Measurements from ENCODE around the gene ATP11B.
"Not testable (repeated sequence)": the region's sequence is repeated elsewhere in the genome, so short reads cannot be mapped to it uniquely, and the experiment has no call there.

Gene ATP11B

DNA sequence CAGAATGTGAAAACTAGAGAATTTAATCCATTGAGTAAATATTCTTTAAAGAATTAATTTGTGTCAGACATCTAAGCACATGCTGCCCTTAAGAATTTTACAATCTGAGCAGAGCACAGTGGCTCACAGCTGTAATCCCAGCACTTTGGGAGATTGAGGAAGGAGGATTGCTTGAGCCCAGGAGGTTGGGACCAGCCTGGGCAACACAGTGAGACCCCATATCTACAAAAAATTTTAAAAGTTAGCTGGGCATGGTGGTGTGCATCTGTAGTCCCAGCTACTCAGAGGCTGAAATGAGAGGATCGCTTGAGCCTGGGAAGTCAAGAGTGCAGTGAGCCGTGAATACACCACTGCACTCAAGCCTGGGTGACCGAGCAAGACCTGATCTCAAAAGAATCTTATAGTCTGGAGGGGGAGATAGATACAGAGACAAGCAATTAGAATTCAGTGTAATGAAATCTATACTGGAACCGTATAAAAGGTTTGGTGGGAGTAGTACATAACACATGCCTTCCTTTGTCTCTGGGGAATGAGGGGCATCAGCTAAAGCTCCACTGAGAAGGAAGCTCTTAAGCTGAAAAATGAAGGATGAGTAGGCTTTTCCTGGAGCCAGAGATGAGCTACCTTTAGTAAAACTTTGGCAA is 21.2 kb downstream of the ATP11B start:
- Mint-ChIP-seq H3K36me3 (ENCODE audit: low read depth) (peaks cover 8% of the 10 kb centered on the region), H3K9me3 (no peaks in the 10 kb centered on the region), H3K4me1 (peaks cover 21% of the 10 kb centered on the region), H3K4me3 (no peak overlapping the region), H3K27ac (peak overlapping the region; percentile 78), H3K27me3 (ENCODE audit: low read depth, poor library complexity) (no peaks in the 10 kb centered on the region)
- TF ChIP-seq, protein P1, sequence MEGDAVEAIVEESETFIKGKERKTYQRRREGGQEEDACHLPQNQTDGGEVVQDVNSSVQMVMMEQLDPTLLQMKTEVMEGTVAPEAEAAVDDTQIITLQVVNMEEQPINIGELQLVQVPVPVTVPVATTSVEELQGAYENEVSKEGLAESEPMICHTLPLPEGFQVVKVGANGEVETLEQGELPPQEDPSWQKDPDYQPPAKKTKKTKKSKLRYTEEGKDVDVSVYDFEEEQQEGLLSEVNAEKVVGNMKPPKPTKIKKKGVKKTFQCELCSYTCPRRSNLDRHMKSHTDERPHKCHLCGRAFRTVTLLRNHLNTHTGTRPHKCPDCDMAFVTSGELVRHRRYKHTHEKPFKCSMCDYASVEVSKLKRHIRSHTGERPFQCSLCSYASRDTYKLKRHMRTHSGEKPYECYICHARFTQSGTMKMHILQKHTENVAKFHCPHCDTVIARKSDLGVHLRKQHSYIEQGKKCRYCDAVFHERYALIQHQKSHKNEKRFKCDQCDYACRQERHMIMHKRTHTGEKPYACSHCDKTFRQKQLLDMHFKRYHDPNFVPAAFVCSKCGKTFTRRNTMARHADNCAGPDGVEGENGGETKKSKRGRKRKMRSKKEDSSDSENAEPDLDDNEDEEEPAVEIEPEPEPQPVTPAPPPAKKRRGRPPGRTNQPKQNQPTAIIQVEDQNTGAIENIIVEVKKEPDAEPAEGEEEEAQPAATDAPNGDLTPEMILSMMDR (IDR thresholded peaks at IDR 0.05): no peak
- no peak for DNase-seq

DNA sequence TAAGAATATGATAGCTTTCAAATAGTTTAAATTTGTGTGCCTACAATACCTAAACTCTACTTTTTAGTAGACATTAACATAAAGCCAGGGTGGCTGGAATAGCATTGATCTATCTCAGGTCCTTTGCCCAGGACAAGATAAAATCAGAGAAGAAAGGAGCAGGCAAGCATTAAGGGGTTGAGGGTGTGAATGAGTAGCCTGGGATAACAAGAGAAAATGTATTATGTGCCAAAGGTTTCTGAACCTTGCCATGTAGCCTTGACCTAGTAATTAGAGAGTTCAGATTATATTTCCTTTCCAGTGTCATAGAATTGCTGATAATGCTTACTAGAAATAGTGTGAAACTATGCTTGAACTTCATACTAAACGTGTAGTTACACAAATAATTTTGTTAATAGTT is 22.9 kb downstream of the ATP11B start:
- peak overlapping the region; percentile 7 for H3K4me3 Mint-ChIP-seq
- peaks cover 20% of the 10 kb centered on the region for H3K36me3 Mint-ChIP-seq (ENCODE audit: low read depth)
- DNase-seq: no peak
- H3K4me1 Mint-ChIP-seq: peaks cover 21% of the 10 kb centered on the region
- TF ChIP-seq, protein P1 (IDR thresholded peaks at IDR 0.05): no peak
- peak overlapping the region; percentile 3 for H3K27ac Mint-ChIP-seq
- no peaks in the 10 kb centered on the region for H3K27me3 Mint-ChIP-seq (ENCODE audit: low read depth, poor library complexity)
- no peaks in the 10 kb centered on the region for H3K9me3 Mint-ChIP-seq

DNA sequence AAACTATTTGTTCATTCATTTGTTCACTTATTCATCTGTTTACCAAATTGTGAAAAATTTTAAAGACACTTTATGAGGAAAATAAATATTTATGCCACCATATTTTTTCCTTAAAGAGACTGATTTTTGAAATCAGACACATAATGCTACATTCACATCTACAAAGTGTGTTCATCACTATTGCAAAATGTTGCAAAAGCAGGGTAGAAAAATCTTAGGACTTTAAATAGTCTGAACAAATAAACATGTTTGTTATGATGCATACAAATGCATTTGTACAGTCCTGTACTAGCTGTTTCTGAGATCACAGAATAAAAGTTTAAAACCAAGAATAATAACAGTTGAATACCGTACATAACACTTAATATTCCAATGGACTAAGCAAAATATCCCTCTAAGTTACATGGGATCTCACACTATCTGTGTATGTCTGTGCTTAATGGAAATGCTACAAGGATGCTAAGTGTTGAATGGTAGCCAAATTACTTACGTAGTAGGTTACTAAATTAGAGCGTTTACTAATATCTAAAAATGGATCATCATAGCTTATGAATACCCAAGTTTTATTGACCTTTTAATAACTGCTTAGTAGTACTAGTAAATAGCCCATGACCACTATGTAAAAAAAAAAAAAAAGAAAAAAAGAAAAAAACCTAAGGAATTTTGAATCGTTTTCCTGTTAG is 25.1 kb downstream of the ATP11B start:
- DNase-seq: no peak
- H3K36me3 Mint-ChIP-seq (ENCODE audit: low read depth): peaks cover 33% of the 10 kb centered on the region
- peaks cover 14% of the 10 kb centered on the region for H3K9me3 Mint-ChIP-seq
- H3K27me3 Mint-ChIP-seq (ENCODE audit: low read depth, poor library complexity): no peaks in the 10 kb centered on the region
- H3K27ac Mint-ChIP-seq: no peak overlapping the region
- H3K4me1 Mint-ChIP-seq: peaks cover 21% of the 10 kb centered on the region
- TF ChIP-seq, protein P1 (IDR thresholded peaks at IDR 0.05): no peak
- H3K4me3 Mint-ChIP-seq: no peak overlapping the region

- no peak for DNase-seq
- peaks cover 28% of the 10 kb centered on the region for H3K9me3 Mint-ChIP-seq
Measured at GRCh38 chr3:182821221-182821981, 28.1 kb downstream of the ATP11B start.

DNA sequence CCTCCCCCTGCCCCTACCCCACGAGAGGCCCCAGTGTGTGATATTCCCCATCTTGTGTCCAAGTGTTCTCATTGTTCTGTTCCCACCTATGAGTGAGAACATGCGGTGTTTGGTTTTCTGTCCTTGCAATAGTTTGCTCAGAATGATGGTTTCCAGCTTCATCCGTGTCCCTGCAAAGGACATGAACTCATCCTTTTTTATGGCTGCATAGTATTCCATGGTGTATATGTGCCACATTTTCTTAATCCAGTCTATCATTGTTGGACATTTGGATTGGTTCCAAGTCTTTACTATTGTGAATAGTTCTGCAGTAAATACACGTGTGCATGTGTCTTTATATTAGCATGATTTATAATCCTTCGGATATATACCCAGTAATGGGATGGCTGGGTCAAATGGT is 29.0 kb downstream of the ATP11B start:
- Mint-ChIP-seq H3K9me3 (peaks cover 28% of the 10 kb centered on the region), H3K36me3 (ENCODE audit: low read depth) (peaks cover 58% of the 10 kb centered on the region)
- DNase-seq; H3K4me3 Mint-ChIP-seq; H3K27me3 Mint-ChIP-seq (ENCODE audit: low read depth, poor library complexity); H3K4me1 Mint-ChIP-seq; H3K27ac Mint-ChIP-seq: not testable (repeated sequence)

More at GRCh38 chr3:182821221-182821981, 28.1 kb downstream of the ATP11B start:
- Mint-ChIP-seq H3K27me3 (ENCODE audit: low read depth, poor library complexity) (no peaks in the 10 kb centered on the region), H3K4me3 (no peak overlapping the region), H3K27ac (no peak overlapping the region), H3K4me1 (peaks cover under 1% of the 10 kb centered on the region), H3K36me3 (ENCODE audit: low read depth) (peaks cover 55% of the 10 kb centered on the region)
- TF ChIP-seq, protein P1 (IDR thresholded peaks at IDR 0.05): no peak

DNA sequence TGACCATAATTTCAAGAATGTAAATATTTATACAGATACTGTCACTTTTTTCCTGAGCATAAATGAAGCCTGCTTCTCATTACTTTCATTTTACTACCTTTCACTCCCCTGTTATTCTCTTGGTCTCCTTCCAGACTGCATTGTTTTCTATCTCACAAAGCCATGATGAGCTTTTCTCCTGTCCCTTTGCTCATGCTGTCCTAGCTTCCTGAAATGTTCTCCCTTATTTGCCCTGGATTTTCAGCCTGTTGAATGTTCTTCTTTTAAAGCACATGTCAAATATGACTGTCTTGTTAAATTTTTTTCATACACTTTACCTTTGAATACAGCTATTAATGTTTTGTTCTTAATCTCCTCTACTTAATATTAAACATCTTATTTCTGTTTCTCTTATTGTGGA is 31.7 kb downstream of the ATP11B start:
- peaks cover 28% of the 10 kb centered on the region for H3K9me3 Mint-ChIP-seq
- no peak overlapping the region for H3K27ac Mint-ChIP-seq
- H3K4me1 Mint-ChIP-seq: no peaks in the 10 kb centered on the region
- DNase-seq: no peak
- TF ChIP-seq, protein P1 (IDR thresholded peaks at IDR 0.05): no peak
- H3K4me3 Mint-ChIP-seq: no peak overlapping the region
- H3K27me3 Mint-ChIP-seq (ENCODE audit: low read depth, poor library complexity): no peaks in the 10 kb centered on the region
- H3K36me3 Mint-ChIP-seq (ENCODE audit: low read depth): peaks cover 58% of the 10 kb centered on the region
